GM12873 (cell line): ENCODE data around the gene MLST8.

ENCODE experiments used
- TF ChIP-seq, protein P1 (sequence below): IDR thresholded peaks from 2 replicates; pipeline ENCODE4 v1.5.1; 2012; ENCODE audit warnings: low read depth, mild to moderate bottlenecking, moderate library complexity, low read length, control low read depth; ENCODE audit not compliant: insufficient read depth; ENCODE audit errors: missing control alignments

MLST8 gene

DNA sequence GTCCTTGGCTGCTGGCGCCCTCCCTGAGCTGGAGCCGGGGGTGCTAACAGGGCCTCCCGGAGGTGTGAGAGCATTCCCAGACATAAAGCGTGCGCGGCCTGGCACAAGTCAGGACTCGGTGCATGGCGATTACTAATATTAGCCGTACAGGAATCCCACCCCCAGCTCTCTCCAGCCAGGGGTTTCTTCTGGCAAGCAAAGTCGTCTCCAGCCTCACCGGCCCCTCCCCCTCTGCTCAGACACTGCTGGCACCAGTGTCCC lies 13.9 kb upstream of the MLST8 start:
- TF ChIP-seq, protein P1, sequence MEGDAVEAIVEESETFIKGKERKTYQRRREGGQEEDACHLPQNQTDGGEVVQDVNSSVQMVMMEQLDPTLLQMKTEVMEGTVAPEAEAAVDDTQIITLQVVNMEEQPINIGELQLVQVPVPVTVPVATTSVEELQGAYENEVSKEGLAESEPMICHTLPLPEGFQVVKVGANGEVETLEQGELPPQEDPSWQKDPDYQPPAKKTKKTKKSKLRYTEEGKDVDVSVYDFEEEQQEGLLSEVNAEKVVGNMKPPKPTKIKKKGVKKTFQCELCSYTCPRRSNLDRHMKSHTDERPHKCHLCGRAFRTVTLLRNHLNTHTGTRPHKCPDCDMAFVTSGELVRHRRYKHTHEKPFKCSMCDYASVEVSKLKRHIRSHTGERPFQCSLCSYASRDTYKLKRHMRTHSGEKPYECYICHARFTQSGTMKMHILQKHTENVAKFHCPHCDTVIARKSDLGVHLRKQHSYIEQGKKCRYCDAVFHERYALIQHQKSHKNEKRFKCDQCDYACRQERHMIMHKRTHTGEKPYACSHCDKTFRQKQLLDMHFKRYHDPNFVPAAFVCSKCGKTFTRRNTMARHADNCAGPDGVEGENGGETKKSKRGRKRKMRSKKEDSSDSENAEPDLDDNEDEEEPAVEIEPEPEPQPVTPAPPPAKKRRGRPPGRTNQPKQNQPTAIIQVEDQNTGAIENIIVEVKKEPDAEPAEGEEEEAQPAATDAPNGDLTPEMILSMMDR: no peak

DNA sequence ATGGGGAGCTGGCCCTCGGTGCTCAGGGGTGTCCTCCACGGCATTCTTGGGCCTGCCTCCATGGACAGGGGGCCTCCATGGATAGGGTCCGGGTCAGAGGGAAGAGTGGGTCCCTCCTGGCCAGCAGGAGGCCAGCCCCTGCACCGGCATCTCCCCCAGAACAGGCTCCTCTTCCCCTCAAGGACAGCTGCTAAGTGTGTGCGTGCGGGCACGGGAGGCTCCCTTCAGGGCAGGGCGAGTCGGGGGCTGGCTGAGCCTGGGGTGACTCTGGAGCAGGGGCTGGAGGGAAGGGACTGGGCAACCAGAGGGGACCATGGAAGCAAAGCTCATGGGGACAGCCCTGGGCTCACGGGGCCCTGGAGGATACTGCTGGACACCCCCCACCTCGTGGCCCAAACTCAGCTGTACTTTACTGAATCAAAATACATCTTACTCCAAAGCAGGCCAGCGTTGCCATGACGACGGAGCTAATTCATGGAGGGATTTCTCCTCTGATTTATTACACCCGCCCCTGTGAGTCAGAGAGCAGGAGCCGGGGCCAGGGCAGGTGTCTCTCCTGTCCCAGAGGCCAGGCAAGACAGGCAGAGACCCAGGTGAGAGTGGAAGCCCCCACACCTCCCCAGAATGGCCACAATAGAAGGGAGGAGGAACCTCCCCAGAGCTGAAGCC lies 11.0 kb upstream of the MLST8 start:
- TF ChIP-seq, protein P1: no peak

DNA sequence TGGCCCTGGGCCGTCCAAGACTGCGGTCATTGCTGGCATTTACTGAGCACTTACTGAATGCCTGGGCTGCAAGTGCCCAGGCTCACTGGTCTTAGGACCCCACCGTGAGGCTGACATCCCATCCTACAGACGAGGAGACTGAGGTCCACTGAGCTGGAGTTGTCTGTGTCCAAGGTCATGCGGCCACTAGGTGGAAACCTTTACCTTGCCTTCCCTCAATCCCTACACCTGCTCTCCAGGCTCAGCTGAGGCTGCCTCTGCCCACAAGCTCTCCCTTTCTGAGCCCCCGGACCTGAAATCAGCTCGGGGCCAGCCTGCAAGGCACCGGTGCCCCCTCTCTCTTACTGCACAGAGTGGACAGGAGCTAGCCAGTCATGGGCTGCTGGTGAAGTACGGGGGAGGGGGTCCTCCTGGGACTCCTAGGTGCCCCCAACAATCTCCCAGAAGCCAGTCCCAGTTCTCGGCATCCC lies 10.4 kb upstream of the MLST8 start:
- TF ChIP-seq, protein P1: peak; percentile 76

DNA sequence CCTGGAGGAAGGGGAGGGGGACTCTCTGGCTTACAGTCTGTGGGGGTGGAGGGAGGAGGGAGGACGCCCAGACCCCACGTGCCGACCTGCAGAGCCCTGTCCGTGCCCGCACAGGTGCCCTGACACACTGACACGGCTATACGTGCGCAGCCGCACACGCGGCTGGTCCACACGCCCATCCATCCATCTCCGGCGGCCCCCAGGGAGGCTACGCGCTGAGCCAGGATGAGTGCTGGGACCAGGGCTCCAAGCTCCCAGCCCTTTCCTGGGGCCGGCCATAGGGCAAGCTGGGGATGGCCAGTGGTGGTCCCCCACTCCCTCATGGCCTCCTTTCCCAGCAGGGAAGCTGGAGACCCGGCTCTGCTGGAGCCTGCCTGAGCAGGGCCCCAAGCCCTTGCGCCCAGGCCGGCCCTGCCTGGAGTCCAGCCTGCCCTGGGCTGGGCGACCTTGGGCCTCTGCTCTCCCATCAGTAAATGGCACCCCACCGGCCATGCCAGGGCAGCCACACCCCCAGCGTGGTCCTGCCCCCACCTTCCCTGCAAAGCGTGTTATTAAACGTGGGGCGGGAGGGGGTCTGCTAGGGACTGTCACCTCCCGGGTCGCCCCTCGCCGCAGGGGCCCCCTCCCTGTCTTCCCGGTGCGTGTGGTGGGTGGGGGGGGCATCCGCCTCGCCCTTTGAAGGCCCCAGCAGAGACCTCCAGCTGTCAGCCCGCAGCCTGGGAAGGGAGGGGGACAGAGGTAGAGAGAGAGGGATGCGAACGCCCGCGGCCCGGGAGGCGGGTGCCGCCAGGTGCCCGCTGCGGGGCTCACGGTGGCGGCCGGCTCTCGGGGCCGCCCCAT lies 9.7 kb upstream of the MLST8 start:
- TF ChIP-seq, protein P1: no peak

DNA sequence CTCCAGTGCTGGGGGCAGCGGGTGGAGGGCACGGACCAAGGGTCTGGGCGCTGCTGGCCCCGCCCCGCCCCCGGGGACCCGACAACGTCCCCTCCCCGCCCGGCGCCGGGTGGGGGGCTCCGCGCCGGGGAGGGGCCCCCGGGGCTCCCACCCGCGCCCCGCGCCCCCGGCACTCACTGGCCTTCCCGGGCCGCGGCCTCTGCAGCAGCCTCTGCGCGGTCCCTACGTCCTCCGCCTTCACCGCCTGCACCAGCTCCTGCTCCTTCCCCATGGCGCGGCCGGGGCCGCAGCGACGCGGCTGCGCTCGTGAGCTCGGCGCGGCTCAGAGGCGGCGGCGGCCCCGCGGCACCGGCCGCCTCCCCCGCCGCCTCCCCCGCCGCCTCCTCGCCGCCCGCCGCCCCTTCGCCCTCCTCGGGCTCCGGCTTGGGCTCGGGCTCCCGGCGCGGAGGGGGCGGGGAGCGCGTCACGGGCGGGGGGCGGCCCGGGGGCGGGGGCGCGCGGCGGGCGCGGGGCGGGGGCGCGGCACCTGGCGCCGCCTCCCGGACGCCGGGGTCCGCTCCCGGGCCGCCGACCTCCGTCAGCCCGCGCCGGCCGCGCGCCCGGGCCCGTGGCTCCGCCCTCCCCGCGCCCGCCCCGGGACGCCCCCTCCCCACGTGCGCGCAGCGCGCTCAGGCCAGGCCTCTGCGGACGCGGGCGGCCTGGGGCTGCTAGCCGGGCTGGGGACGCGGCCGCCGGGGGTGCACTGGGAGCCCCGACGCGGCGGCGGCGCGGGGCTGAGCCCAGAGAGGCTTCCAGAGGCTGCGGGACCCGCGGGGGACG lies 8.9 kb upstream of the MLST8 start, which contains the start of gene CASKIN1:
TSS of gene CASKIN1 (minus strand) at position 444 of the 819 bp plus-strand sequence. CDS start at position 271, 173 bp downstream.
- TF ChIP-seq, protein P1: no peak

DNA sequence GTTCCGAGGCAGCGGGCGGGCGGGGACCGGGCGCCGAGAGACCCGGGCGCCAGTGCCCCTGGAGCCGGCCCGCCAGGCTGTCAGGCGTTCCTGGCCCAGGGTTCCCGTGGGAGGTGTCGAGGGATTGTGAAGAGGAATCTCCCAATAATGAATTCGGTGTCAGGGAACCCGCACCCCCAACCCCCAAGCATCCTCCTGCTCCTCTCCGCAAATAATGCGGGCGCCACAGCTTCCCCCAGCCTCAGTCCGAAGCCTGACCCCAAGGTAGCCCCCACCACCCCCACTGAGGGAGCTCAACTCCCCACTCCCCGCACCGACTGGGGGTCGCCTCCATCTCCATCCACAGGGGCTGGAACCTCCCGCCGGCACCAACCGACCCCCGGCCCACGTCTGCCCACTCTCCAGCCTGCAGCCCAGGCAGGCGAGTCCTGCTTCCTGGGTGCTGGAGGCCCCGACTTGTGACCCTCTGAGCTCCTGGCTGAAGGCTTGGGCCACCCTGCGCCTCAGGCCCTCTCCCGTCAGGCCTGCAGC lies 8.2 kb upstream of the MLST8 start:
- TF ChIP-seq, protein P1: no peak
